GM21529 (cell line): ENCODE data around the gene LRRC52.
"Not testable (repeated sequence)": the region's sequence is repeated elsewhere in the genome, so short reads cannot be mapped to it uniquely, and the experiment has no call there.

Source experiments
- ATAC-seq: cut with Tn5 transposase; IDR thresholded peaks from one replicate; pipeline ENCODE4 v1.9.1; 2021; ENCODE audit not compliant: unreplicated experiment

LRRC52 gene

DNA sequence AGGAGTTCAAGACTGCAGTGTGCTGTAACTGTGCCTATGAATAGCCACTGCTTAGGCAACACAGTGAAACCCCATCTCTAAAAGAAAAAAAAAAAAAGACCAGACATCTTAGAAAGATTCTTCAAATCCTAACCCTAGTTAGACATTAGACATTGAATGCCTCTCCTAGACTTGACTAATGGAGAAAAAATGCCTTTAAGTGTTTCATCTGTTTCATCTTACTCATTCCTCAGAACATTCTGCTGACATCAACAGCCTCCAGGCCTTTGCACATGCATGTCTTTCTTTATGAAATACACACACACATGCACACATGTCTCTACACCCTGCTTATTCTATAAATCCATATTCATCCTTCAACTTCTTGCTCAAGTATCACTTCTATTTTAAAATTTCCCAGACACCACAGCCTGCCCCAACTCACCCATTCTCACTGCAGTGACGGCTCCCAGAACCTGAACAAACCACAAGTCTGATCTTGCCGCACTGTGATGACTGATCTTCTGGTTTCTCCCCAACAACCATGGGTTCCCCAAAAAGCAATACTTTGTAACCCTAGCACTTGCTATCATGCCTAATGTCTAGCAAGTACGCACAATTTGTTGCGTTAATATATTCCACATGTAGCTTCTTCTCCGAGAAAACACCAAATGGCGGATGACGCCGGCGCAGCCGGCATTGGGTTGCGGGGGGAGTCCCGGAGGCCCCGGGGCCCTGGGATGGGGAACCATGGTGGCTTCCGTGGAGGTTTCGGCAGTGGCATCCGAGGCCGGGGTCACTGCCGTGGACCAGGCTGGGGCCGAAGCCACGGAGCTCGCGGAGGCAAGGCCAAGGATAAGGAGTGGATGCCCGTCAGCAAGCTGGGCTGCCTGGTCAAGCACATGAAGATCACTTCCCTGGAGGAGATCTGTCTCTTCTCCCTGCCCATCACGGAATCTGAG lies 37.4 kb downstream of the LRRC52 start:
- no peak for ATAC-seq

DNA sequence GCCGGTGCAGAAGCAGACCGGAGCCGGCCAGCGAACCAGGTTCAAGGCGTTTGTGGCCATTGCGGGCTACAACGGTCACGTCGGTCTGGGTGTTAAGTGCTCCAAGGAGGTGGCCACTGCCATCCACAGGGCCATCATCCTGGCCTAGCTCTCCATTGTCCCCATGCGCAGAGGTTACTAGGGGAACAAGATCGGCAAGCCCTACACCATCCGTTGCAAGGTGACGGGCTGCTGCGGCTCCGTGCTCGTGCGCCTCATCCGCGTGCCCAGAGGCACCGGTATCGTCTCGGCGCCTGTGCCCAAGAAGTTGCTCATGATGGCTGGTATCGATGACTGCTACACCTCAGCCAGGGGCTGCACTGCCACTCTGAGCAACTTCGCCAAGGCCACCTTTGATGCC lies 38.1 kb downstream of the LRRC52 start:
- ATAC-seq = no peak

DNA sequence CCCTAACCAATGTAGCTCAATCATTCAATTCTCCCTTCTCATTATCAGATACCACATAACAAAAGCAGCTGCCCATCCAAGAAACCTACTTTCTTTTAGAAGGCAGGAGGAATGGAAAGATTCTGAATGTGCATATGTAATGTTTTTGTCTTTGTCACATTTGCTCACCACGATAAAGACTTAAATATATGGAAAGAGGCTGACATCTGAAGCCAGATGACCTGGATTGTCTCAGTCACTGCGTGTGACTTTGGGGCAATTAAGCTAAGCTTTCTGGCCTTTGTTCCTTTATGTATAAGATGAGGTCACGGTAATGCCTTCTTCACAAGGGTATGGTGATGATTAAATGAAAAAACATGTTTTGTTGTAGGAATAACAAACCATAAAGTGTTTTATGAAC lies 42.6 kb downstream of the LRRC52 start:
- ATAC-seq = no peak

DNA sequence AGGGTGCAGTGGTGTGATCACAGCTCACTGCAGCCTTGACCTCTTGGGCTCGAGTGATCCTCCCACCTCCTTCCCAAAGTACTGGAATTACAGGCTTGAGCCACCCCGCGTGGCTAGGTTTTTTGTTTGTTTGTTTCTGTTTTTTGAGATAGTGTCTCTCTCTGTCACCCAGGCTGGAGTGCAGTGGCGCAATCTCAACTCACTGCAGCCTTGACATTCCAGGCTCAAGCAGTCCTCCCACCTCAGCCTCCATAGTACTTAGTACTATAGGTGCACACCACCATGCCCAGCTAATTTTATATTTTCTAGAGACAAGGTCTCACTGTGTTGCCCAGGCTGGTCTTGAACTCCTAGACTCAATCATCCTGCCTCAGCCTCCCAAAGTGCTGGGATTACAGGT lies 47.6 kb downstream of the LRRC52 start:
- not testable (repeated sequence) for ATAC-seq

DNA sequence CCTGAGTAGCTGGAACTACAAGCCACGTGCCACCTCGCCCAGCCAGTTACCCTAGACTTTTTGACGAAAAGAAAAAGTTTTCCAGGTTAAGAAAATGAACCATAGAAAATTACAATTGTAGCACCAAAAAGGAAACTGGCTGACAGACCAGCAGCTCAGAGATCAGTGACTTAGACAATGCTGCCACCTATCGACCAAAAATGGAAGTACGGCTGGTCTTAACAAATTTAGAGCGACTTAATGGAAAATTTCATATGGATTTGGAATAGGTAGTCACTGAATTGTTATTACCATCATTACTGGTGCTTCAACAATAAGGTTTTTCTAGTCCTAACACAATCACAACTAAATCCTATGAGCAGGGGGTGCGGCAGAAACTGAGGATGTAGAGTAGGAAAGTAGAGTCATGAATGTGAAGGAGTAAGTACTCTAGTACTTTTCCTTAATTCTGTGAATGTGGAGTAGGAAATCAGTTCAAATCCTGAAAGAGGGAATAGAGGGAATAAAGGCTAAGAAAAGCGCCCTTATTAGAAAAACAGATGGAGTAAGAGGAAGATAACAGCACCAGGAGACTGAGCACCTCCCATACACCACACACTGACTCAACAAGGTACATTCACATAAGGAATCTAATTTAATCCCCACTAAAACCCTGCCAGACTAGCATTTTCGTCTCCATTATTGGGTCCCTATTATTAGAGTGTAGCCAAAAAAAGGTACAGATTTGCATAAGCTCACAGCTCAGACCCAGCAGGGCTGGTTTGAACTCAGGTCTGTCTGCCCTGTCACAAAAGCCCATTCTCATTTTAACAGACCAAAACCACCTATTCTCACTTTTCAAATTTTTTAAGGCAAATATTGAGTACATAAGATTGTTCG lies 49.4 kb downstream of the LRRC52 start:
- ATAC-seq = no peak

DNA sequence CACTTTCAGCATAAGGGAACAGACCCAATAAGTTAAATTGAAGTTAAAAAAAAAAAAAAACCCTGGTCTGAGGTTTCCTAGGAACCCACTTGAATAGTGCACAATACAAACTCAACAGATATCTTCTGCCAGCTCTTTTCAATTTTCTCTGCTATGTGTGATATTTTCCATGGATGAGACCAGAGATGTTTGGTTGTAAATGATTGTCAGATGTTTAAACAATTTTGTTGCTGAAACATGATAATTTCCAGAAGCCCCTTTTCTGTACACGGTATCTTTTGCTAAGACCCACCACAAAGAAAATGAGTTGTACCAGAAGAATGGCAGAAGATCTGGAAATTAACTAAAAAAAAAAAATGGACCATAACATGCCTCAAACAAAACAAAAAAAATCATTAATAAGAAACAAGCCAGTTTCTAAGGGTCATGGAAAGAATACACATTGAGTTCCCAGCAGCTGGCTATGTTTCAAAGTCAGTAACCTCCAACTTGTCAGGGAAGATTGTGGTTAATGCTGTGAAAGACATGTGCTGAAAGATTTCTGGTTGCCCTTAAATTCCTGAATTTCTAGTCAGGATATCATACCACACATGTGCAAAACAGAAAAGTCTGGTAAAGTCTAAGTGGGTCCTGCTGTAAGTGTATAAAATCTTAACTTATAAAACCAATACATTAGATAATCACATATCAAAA lies 51.6 kb downstream of the LRRC52 start:
- no peak for ATAC-seq

DNA sequence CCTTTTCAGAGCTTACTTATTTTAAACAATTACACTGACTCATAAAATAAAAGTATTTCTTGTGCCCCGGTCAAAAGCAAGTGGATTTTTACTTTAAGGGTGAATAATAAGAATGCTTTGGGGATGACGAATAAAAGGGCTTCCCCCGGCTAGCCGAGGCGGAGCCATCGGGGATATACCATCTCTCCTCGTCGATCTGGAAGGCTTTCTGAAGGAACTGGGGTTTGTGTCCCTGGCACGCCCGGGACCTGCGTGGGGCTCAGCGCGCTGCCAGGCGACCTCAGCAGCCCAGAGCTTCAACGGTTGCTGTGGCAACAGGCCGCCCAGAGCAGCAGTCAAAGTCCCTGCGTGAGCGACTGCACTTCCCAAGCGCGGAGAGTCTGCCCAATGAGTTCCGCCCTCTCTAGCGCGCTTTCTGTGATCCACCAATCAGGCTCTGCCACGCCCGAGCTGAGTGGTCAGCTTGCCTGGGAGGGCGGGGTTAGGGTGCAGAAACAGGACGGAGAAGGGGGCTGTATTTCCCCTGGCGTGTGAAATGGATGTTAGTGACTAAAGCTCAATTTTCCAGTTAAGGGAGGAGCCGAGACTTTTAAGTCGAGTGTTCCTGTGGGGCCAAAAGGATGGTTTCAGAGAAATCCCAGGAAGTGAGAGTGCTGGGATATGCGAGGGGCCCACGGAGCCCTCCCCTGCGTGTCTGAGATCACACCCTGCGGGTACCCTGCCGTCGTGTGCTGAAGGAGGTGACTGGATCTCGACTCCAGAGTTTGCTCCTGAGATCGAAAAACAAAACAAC lies 54.3 kb downstream of the LRRC52 start:
- peak; percentile 95 for ATAC-seq

DNA sequence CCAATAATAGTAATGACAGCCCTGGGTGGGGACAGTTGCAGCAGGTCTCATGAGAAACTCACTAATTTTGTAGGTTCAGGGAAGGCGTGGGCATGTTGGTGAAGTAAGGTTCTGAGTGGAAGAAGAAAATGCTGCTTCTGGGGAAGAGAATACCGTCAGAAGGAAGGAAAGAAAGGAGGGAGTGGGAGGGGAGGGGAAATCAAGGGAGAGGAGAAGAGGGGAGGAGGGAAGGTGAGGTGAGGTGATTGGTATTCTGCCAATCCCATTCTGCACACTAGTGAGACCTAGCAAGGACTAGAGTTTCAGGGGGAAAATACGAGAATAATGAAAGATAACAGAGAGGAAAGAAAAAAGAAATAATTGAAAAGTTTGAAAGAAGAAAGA lies 54.9 kb downstream of the LRRC52 start:
- no peak for ATAC-seq

DNA sequence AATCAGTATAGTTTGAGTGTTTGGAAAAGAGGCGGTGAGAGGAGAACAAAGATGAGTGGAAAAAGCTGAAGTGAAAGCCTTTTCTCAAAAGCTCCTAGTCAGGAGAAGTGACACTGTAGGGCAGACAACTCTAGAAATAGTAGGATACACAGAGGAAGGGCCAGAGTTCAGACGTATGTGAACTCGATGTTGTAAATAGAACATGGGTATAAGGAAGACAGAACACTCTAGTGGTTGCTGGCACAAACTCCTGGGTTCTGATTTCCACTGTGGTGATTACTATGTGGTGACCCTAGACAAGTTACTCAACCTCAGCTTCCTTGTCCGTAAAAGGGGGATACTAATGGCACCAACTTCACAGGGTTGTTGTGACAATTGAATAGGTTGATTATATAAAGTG lies 57.0 kb downstream of the LRRC52 start:
- ATAC-seq = no peak

DNA sequence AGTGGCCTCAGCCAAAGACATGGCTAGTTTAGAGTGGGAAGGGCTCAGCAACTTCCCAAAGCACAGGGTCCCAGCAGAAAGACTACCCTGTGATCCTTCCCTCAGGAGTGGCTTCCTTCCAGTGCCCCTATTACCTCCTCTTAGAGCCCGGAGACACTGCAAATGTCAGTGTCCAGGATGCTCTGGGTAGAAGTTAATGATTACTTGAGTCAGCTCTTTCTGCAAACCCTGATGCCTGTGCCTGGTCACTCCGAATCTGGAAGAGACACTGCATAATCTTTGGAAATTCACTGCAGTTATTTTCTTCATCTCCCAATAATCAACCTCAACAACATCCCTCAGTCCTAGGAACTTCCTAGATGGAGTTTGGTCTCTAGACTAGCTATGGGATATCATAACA lies 60.0 kb downstream of the LRRC52 start:
- ATAC-seq = no peak

DNA sequence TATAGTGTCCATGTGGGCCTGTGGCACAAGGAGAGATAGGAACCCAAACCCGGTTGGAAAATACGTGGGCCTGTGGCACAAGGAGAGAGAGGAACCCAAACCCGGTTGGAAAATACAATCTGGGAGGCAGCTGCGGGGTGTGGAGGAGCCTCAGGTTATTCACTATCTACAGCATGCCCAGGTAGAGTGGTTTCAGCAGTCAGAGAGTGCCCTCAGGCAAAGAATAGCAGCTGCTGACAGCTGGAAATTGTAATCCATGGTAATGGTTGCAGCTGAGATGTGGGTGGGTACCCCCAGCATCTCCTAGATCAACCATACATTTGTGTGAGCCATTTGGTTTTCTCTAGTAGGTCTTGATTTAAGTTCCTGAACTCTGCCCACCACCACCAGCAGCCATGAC lies 61.4 kb downstream of the LRRC52 start:
- ATAC-seq = no peak

DNA sequence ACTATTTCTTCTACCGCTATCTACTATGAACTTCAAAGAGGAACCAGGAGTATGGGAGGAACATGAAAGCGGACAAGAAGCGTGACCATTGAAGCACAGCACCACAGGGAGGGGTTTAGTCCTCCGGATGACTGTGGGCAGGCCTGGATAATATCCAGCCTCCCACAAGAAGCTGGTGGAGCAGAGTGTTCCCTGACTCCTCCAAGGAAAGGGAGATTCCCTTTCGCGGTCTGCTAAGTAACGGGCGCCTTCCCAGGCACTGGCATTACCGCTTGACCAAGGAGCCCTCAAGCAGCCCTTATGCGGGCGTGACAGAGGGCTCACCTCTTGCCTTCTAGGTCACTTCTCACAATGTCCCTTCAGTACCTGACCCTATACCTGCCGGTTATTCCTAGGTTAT lies 62.9 kb downstream of the LRRC52 start:
- ATAC-seq = not testable (repeated sequence)

DNA sequence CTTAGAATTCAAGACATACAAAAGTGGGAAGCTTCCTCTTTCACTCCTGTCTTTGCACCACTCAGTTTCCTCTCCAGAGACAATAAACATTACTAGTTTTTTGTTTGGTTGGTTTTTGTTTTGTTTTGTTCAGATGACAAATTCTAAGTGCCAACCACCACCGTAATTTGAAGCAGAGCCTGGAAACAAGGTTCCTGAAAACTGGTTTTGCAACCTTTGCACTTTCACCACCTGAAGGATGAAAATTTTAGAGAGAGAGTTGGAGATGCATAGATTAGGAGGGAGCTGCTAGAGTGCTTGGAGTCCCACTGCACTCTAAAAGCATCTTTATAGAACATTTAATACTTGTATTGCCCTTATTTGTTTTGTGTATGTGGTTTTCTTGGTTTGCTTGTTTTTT lies 67.1 kb downstream of the LRRC52 start:
- no peak for ATAC-seq

DNA sequence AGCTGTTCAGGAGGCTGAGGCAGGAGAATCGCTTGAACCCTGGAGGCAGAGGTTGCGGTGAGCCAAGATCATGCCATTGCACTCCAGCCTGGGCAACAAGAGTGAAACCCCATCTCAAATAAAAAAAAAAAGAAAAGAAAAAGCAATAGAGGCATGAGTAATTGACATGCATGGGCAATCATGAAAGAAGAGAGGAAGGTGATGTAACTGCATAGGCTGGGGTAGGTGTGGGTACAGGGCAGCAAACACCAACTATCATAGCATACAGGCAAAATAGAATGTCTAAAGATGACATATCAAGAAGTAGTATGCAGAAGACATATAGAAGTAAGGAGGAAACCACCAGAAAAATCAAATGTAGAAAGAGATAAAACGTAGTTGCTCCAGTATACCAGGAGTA lies 68.3 kb downstream of the LRRC52 start:
- ATAC-seq = no peak
